ENCODE data around the gene AP3B2. TPM values are rescaled to one million over a fixed set of nuclear protein-coding genes. Genes with fewer than 3 reads are reported as not detected.

Gene AP3B2
- total RNA-seq, 1 donor from 2014 or later: 0.84 TPM

DNA sequence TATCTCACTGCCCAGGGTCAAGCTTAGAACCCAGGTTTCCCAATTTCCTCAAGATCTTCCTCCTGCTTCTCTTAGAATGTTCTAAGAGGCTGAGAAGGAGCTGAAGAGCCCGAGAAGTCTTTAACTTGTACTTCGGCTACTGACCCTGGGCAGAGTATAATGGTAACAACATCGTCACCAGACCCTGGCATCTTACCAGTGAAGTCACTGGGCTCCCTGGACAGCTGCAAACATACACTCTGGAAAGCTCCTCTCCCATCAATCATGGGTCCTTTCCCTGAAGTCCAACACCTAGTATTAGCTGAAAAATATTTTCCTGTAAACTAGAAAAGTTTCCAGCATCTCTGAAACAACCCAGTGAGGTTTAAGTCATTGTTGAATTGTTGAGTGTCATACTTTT, 85.2 kb downstream of the AP3B2 start:
- intact Hi-C loops (cut with micrococcal nuclease): no loop called here
- ATAC-seq (no peak), DNase-seq (no peak)

DNA sequence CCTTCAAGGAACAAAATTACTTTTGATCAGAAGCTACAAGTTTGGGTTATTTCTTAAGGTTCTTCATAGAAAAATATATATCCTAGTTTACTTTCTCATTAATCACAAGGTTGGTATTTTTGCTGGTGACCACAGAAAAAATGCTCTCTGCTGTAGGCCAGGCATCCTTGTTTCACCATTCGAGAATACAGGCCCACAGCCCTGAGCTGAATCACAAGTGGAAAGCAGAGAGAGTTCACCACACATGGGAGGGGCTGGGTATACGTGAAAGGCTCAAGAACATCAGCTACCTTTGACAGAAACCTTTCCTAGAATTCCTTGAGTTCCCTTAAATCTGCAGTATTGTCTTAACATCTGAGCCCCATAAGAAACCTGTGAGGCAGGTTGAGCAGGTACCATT, 85.7 kb downstream of the AP3B2 start:
- no peak for ATAC-seq
- DNase-seq: no peak
- intact Hi-C loops (cut with micrococcal nuclease): no loop called here

DNA sequence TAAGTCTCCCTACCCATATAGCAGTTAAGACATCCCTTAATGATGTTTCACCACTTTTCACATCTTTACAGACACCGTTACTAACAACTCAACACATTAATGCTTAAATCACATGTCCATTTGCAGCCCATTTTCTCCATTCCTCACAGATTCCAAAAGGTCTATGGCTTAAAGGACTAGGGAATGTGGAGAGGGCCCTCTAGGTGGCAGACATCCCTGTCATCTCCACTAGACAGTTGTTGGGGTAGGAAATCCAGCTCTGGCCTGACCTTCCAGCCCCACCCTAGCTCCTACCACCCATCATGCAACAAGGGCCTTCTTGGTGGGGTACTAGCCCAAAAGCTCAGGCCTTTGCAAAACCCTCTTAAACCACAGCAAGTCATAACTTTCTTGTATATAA, 87.7 kb downstream of the AP3B2 start:
- DNase-seq: no peak
- intact Hi-C loops (cut with micrococcal nuclease): no loop called here
- no peak for ATAC-seq

DNA sequence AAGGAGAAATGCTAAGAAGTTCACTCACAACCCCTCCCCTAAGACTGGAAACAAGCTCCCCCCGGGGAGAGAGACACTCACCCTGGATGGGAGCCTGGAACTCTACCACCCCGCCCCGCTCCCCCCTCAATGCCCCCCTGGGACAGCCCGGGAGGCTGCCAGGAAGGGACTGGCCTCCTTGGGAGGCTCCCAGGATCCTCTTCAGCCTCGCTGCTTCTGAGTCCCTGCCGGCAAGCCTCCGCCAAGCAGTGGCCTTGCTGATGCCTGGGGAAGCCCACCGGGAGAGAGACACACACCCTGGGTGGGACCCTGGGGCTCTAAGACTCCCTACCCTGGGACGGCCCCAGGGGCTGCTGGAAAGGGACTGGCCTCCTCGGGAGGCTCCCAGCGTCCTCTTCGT, 95.9 kb downstream of the AP3B2 start:
- intact Hi-C loops (cut with micrococcal nuclease): no loop called here
- DNase-seq: no peak
- no peak for ATAC-seq

DNA sequence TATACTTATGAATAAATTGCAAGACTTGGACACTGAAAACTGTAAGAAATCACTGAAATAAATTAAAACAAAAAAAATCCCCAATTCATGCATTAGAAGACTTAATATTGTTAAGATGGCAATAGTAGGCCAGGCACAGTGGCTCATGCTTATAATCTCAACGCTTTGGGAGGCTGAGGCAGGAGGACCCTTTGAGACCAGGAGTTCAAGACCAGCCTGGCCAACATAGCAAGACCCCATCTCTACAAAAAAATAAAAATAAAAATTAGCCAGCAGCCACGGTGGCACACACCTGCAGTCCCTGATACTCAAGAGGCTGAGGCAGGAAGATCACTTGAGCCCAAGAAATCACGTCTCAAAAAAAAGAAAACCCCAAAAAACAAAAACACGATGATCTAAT, 98.3 kb downstream of the AP3B2 start:
- no peak for ATAC-seq
- DNase-seq: no peak
- intact Hi-C loops (cut with micrococcal nuclease): no loop called here

Other genes with a start within 250 kb of the AP3B2 start
- 717 TPM for gene RPS17, start 169.4 kb downstream of the AP3B2 start, total RNA-seq
- gene CPEB1, start 62.5 kb downstream of the AP3B2 start, total RNA-seq: 0.72 TPM
- gene FSD2, start 96.2 kb upstream of the AP3B2 start, total RNA-seq: 150 TPM
- 6.4 TPM for gene WHAMM, start 99.8 kb upstream of the AP3B2 start, total RNA-seq
- gene HOMER2, start 242.8 kb upstream of the AP3B2 start, total RNA-seq: 59.4 TPM

Data from left ventricle myocardium superior (tissue), 1 donor.